Measurements from ENCODE around the gene MOK. TPM values are rescaled to one million over a fixed set of nuclear protein-coding genes. Genes with fewer than 3 reads are reported as not detected.

Gene MOK
- total RNA-seq, 2 donors from 2014 or later, result 60.3 to 102 TPM

GRCh38 chr14:102219316-102219715 is 85.6 kb downstream of the MOK start:
- H3K36me3 ChIP-seq (ENCODE audit: control insufficient read depth, insufficient read depth, low read length), result peaks cover 25% of the 10 kb centered on the region
- no peak overlapping the region for H3K4me3 ChIP-seq (ENCODE audit: low read length)
- 95 to 99% methylated on average over 8 to 16 of the region's 16 CpGs for WGBS, 2 experiments (ENCODE audit: insufficient coverage in 1 of 2, insufficient read length in 1 of 2)
- Mint-ChIP-seq H3K4me1 (peaks cover 44% of the 10 kb centered on the region), H3K4me3 (no peak overlapping the region), H3K27me3 (ENCODE audit: insufficient read depth) (no peaks in the 10 kb centered on the region), H3K9me3 (no peaks in the 10 kb centered on the region), H3K27ac (no peak overlapping the region), H3K36me3 (ENCODE audit: low read depth) (peaks cover 20% of the 10 kb centered on the region)
- no peaks in the 10 kb centered on the region for H3K9me3 ChIP-seq (ENCODE audit: control insufficient read depth, low read length)
- no peak overlapping the region for H3K27ac ChIP-seq (ENCODE audit: low read depth, low read length)
- no peak for TF ChIP-seq CTCF (conservative IDR thresholded peaks at IDR 0.05)
- no peaks in the 10 kb centered on the region for H3K27me3 ChIP-seq (ENCODE audit: control insufficient read depth, insufficient read depth, low read length, poor library complexity, severe bottlenecking)
- H3K4me1 ChIP-seq (ENCODE audit: control insufficient read depth, insufficient read depth, low read length), result peaks cover 17% of the 10 kb centered on the region
- DNase-seq, result peak; percentile 35
- no peak overlapping the region for H3K9ac ChIP-seq (ENCODE audit: extremely low read depth, low read length, poor library complexity, severe bottlenecking)

GRCh38 chr14:102218688-102219087 is 86.3 kb downstream of the MOK start:
- H3K27ac ChIP-seq (ENCODE audit: low read depth, low read length), result no peak overlapping the region
- peaks cover 48% of the 10 kb centered on the region for H3K4me1 Mint-ChIP-seq

GRCh38 chr14:102217987-102218421 is 87.0 kb downstream of the MOK start:
- Histone ChIP-seq H3K4me3 (ENCODE audit: low read length) (no peak overlapping the region), H3K4me1 (ENCODE audit: control insufficient read depth, insufficient read depth, low read length) (peaks cover 17% of the 10 kb centered on the region), H3K36me3 (ENCODE audit: control insufficient read depth, insufficient read depth, low read length) (peaks cover 21% of the 10 kb centered on the region), H3K9ac (ENCODE audit: extremely low read depth, low read length, poor library complexity, severe bottlenecking) (no peak overlapping the region), H3K27me3 (ENCODE audit: control insufficient read depth, insufficient read depth, low read length, poor library complexity, severe bottlenecking) (no peaks in the 10 kb centered on the region), H3K27ac (ENCODE audit: low read depth, low read length) (peak overlapping the region; percentile 47), H3K9me3 (ENCODE audit: control insufficient read depth, low read length) (no peaks in the 10 kb centered on the region)
- no peaks in the 10 kb centered on the region for H3K27me3 Mint-ChIP-seq (ENCODE audit: insufficient read depth)
- no peak for TF ChIP-seq CTCF (conservative IDR thresholded peaks at IDR 0.05)
- H3K36me3 Mint-ChIP-seq (ENCODE audit: low read depth), result peaks cover 14% of the 10 kb centered on the region
- no peak overlapping the region for H3K27ac Mint-ChIP-seq
- WGBS, 2 experiments (ENCODE audit: insufficient coverage in 1 of 2, insufficient read length in 1 of 2), result 72 to 93% methylated on average over 2 to 14 of the region's 14 CpGs
- no peak for DNase-seq
- no peaks in the 10 kb centered on the region for H3K9me3 Mint-ChIP-seq
- H3K4me3 Mint-ChIP-seq, result no peak overlapping the region
- H3K4me1 Mint-ChIP-seq, result peaks cover 48% of the 10 kb centered on the region

More at GRCh38 chr14:102218688-102219087, 86.3 kb downstream of the MOK start:
- no peaks in the 10 kb centered on the region for H3K27me3 Mint-ChIP-seq (ENCODE audit: insufficient read depth)
- no peak overlapping the region for H3K4me3 Mint-ChIP-seq
- no peak for DNase-seq
- Histone ChIP-seq H3K27me3 (ENCODE audit: control insufficient read depth, insufficient read depth, low read length, poor library complexity, severe bottlenecking) (no peaks in the 10 kb centered on the region), H3K36me3 (ENCODE audit: control insufficient read depth, insufficient read depth, low read length) (peaks cover 23% of the 10 kb centered on the region), H3K9me3 (ENCODE audit: control insufficient read depth, low read length) (no peaks in the 10 kb centered on the region), H3K9ac (ENCODE audit: extremely low read depth, low read length, poor library complexity, severe bottlenecking) (no peak overlapping the region), H3K4me1 (ENCODE audit: control insufficient read depth, insufficient read depth, low read length) (peaks cover 17% of the 10 kb centered on the region), H3K4me3 (ENCODE audit: low read length) (no peak overlapping the region)
- no peak overlapping the region for H3K27ac Mint-ChIP-seq
- no peaks in the 10 kb centered on the region for H3K9me3 Mint-ChIP-seq
- 93 to 98% methylated on average over 8 to 16 of the region's 16 CpGs for WGBS, 2 experiments (ENCODE audit: insufficient coverage in 1 of 2, insufficient read length in 1 of 2)
- no peak for TF ChIP-seq CTCF (conservative IDR thresholded peaks at IDR 0.05)
- H3K36me3 Mint-ChIP-seq (ENCODE audit: low read depth), result peaks cover 16% of the 10 kb centered on the region

Measured in endodermal cell (in vitro differentiated cells).